HEK293T (cell line): ENCODE measurements around the gene MAEA.

Experiments
- ARNT ChIP-seq: fragments of 450-650 bp; IDR thresholded peaks from 2 replicates; pipeline ENCODE4 v1.6.1; 2017; ENCODE audit warnings: mild to moderate bottlenecking
- BHLHE40 ChIP-seq: fragments of 450-650 bp; IDR thresholded peaks from 2 replicates; pipeline ENCODE4 v1.6.1; 2016; ENCODE audit warnings: mild to moderate bottlenecking, moderate library complexity, borderline replicate concordance
- CTBP1 ChIP-seq: fragments of 450-650 bp; IDR thresholded peaks from 2 replicates; pipeline ENCODE4 v1.6.1; 2016; ENCODE audit warnings: borderline replicate concordance
- ELF4 ChIP-seq: fragments of 450-650 bp; IDR thresholded peaks from 2 replicates; pipeline ENCODE4 v1.6.1; 2017; ENCODE audit warnings: antibody characterized with exemption
- FOXK2 ChIP-seq: fragments of 450-650 bp; IDR thresholded peaks from 2 replicates; pipeline ENCODE4 v1.6.1; 2016; ENCODE audit warnings: mild to moderate bottlenecking
- HDGF ChIP-seq: fragments of 450-650 bp; IDR thresholded peaks from 2 replicates; pipeline ENCODE4 v1.6.1; 2017; ENCODE audit warnings: antibody characterized with exemption, borderline replicate concordance
- L3MBTL2 ChIP-seq: fragments of 450-650 bp; conservative IDR thresholded peaks from 2 replicates; pipeline ENCODE4 v1.6.1; 2016; ENCODE audit warnings: mild to moderate bottlenecking
- PKNOX1 ChIP-seq: fragments of 450-650 bp; IDR thresholded peaks from 2 replicates; pipeline ENCODE4 v1.6.1; 2016
- SP1 ChIP-seq: fragments of 450-650 bp; IDR thresholded peaks from 2 replicates; pipeline ENCODE4 v1.6.1; 2017
- SUZ12 ChIP-seq: fragments of 450-650 bp; IDR thresholded peaks from 2 replicates; pipeline ENCODE4 v1.6.1; 2016; ENCODE audit warnings: mild to moderate bottlenecking
- ZNF384 ChIP-seq: fragments of 450-650 bp; IDR thresholded peaks from 2 replicates; pipeline ENCODE4 v1.6.1; 2016

- no peak for TF ChIP-seq HDGF
- TF ChIP-seq BHLHE40: no peak
- TF ChIP-seq PKNOX1: no peak
- TF ChIP-seq ARNT: no peak
- no peak for TF ChIP-seq SP1
- no peak for TF ChIP-seq FOXK2
- TF ChIP-seq SUZ12: no peak
- TF ChIP-seq ELF4: no peak
- no peak for TF ChIP-seq CTBP1
- no peak for TF ChIP-seq L3MBTL2
- no peak for TF ChIP-seq ZNF384
Measured at GRCh38 chr4:1348014-1348513, 58.4 kb downstream of the MAEA start.
